Right atrium auricular region (tissue), 2 donors: Measurements from ENCODE around the gene ATP2B2. TPM values are rescaled to one million over a fixed set of nuclear protein-coding genes. Genes with fewer than 3 reads are reported as not detected.

Experiments used
- DNase-seq: peaks from one replicate; pipeline ENCODE4 v3.0.0-alpha.2; 2019; ENCODE audit warnings: low spot score
- H3K27ac ChIP-seq, 2 donors: fragments of 200-600 bp; sonication (generic); 1 replicate in 1 of 2; 2 replicates in 1 of 2; pipeline ENCODE4 v1.5.1; 2016 to 2019
- H3K27me3 ChIP-seq, 2 donors: fragments of 200-600 bp; sonication (generic); one replicate each; pipeline versions ENCODE4 v1.5.1 to v1.6.0; 2017 to 2019
- H3K36me3 ChIP-seq: fragments of 200-600 bp; sonication (generic); one replicate; pipeline ENCODE4 v1.5.1; 2016
- H3K4me1 ChIP-seq, 2 donors: fragments of 200-600 bp; sonication (generic); one replicate each; pipeline versions ENCODE4 v1.5.1 to v1.6.0; 2017 to 2019
- H3K4me3 ChIP-seq, 2 donors: fragments of 200-600 bp; sonication (generic); 1 replicate in 1 of 2; 2 replicates in 1 of 2; pipeline ENCODE4 v1.5.1; 2017 to 2019; ENCODE audit warnings: mild to moderate bottlenecking in 1 of 2, moderate library complexity in 1 of 2
- H3K9me3 ChIP-seq, 2 donors: fragments of 200-600 bp; sonication (generic); one replicate each; pipeline ENCODE4 v1.5.1; 2019
- total RNA-seq, 2 donors: library from RNA; depleted of rRNA; stranded (reverse); fragments of >200 nt; gene quantifications; one replicate each; pipeline ENCODE4 v1.1.0, GENCODE V29; 2016
- TF ChIP-seq, protein P1 (sequence below), 2 donors: fragments of 200-600 bp; sonication (generic); IDR thresholded peaks; one replicate each; pipeline ENCODE4 v1.5.1; 2019; ENCODE audit warnings: antibody characterized with exemption in 2 of 2

The ATP2B2 gene
- total RNA-seq, 2 donors from 2014 or later: 0.12 to 0.15 TPM

DNA sequence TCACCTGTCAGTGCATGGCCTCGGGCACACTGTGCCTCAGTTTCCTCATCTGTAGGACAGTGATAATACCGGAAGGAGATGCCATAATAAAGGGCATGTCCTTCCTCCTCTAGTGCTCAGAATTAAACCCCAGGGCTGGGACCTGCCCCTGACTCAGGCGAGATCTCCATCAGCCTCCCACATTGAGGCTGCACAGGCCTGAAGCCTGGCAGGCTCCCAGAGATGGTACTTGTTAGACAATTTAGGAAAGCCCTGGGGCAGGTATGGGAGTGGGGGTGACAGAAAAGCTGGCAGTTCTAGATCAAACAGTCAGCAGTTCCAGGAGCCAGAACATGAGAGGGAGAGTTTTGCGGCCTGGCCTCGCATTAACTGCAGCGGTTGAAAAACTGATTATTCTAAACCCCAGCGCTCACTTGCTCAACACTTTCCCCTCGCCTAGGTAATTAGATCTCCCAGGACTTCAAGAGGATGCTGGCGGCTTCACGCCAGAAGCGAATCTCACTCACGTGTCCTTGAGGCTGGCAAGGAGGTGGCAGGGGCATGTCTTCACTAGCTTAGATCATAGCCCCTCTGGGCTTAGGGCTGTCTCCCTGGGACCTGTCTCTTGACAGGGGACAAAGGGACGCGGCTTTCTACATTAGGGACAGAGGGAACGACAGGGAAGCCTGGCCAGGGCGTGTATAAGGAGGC lies 73.1 kb downstream of the ATP2B2 start:
- Histone ChIP-seq H3K36me3 (no peaks in the 10 kb centered on the region), H3K27ac (no peak overlapping the region), H3K9me3 (no peaks in the 10 kb centered on the region), H3K27me3 (no peaks in the 10 kb centered on the region), H3K4me3 (no peak overlapping the region), H3K4me1 (no peaks in the 10 kb centered on the region)
- DNase-seq: no peak
- TF ChIP-seq, protein P1, sequence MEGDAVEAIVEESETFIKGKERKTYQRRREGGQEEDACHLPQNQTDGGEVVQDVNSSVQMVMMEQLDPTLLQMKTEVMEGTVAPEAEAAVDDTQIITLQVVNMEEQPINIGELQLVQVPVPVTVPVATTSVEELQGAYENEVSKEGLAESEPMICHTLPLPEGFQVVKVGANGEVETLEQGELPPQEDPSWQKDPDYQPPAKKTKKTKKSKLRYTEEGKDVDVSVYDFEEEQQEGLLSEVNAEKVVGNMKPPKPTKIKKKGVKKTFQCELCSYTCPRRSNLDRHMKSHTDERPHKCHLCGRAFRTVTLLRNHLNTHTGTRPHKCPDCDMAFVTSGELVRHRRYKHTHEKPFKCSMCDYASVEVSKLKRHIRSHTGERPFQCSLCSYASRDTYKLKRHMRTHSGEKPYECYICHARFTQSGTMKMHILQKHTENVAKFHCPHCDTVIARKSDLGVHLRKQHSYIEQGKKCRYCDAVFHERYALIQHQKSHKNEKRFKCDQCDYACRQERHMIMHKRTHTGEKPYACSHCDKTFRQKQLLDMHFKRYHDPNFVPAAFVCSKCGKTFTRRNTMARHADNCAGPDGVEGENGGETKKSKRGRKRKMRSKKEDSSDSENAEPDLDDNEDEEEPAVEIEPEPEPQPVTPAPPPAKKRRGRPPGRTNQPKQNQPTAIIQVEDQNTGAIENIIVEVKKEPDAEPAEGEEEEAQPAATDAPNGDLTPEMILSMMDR (IDR thresholded peaks at IDR 0.05): no peak

DNA sequence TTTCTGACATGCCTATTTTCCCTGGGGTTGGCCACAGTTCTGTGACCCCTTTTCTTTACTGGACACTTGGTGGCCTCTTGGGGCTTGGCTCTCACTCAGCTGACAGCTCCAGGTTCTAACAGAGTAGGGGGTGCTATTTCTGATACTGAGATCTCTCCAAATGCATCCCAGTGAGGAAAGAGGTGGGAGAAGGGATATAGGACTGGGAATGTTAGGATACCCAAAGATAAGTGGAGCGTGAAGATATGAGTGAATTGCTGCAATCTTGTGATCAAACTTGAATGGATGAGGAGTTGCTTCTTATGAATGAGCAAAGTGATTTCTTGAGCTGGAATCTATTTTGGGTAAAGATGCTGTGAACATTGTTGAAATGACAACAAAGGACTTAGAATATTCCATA lies 74.6 kb downstream of the ATP2B2 start:
- Histone ChIP-seq H3K36me3 (no peaks in the 10 kb centered on the region), H3K4me3 (no peak overlapping the region), H3K9me3 (no peaks in the 10 kb centered on the region), H3K27me3 (no peaks in the 10 kb centered on the region), H3K27ac (no peak overlapping the region), H3K4me1 (no peaks in the 10 kb centered on the region)
- no peak for DNase-seq
- TF ChIP-seq, protein P1 (IDR thresholded peaks at IDR 0.05): no peak

DNA sequence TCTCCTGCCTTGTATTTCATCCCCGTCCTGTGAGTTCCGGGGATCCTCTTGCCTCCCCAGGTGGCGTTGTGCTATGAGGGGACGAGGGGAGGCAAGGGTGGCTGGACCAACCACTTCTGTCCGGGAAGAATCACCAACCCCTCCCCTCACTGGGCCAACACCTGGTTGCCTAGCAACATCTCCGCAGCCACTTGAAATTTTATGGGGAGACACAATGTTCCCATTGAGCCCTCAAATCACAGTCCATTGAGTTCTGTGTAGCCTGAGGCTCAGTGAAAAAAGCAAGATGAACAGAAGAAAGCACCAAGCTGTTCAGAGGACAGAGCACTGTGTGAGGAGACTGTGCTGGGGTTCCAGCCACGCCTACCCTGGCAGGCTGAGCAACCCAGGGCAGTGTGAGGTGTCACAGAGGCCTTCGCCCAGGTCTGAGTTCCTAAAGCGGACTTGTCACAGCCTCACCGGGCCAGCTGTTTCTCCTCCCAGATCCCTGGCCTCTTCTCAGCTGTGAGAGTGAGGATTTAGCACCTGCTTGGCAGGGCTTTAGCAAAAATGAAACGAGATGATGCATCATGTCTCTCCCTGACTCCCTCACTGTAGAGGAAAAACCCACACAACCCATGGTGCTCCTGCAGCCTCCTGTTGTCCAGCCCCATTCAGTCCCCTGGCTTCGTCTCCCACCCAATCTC lies 76.8 kb downstream of the ATP2B2 start:
- Histone ChIP-seq H3K27ac (no peak overlapping the region), H3K36me3 (no peaks in the 10 kb centered on the region), H3K27me3 (no peaks in the 10 kb centered on the region), H3K4me3 (no peak overlapping the region), H3K9me3 (no peaks in the 10 kb centered on the region), H3K4me1 (no peaks in the 10 kb centered on the region)
- DNase-seq: no peak
- TF ChIP-seq, protein P1 (IDR thresholded peaks at IDR 0.05): no peak

DNA sequence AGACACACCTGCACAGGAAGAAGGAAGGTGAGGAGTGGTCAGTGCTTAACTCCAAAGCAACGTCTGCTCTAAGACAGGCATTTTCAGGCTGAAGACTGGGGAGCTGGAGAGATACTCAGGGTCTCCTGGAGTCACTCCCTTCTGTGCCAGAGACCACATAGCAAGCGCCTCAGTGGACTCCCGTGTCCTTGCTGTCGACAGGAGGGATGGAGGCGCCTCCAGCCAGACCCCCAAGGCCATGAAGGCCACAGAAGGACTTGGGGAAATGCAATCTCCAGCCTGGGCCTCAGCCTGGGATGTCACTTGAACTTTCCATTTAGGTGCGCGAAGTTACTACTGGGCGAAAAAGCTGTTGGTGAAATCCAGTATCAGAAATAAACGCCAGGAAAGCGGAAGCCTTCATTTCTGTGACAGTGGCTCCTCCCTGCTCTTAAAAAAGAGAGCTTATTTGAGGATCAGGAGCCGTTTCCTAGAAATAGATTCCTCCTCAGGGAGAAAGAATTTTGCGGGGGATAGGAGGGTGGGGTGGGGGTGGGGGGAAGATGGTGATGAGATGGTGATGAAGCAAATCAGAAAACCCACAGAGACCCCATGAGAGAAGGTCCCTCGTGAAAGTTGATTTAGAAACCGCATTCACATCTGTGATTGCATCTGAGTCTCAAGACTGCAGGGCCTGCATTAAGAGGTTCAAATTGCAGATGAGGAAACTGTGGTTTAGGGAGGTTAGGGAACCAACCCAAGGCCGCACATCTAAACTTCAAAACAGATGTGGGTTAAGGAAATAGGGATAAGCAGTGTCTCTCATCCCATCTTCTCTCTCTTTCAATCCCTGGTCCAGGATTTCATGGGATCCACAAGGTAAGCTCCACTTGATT lies 78.8 kb downstream of the ATP2B2 start:
- Histone ChIP-seq H3K9me3 (no peaks in the 10 kb centered on the region), H3K4me3 (no peak overlapping the region), H3K36me3 (no peaks in the 10 kb centered on the region), H3K4me1 (no peaks in the 10 kb centered on the region), H3K27me3 (no peaks in the 10 kb centered on the region), H3K27ac (no peak overlapping the region)
- TF ChIP-seq, protein P1 (IDR thresholded peaks at IDR 0.05): no peak
- no peak for DNase-seq

DNA sequence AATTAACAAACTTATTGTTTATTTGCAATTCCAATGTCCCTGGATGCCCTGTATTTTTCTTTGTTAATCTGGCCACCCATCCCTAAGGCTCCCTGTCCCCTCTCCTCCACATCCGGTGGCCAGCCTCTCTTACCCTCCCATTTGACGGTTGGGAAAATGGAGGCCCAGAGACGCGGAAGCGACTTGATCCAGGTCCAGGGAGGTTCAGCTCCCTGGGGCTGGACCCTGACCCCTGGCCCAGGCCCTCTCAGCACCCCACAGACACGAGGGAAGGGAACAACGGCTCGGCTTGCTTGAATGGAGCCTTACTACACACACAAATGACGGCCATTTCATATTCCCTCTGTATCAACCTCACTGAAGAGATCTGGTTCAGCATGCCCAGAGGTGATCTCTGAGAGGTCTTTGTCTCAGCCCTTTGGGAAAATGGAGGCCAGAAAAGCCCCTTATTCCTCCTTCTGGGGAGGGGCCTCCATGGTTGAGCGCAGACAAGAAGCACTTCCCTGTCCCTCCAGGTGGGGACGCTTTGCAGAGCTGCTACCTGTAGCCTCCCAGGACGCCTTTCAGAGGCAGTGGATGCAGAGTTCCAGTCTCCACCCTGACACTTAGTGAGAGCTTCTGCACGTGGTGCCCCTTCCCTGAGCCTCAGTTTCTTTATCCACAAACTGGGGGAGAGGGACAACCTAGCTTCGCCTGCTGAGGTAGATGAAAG lies 82.1 kb downstream of the ATP2B2 start:
- H3K4me1 ChIP-seq: no peaks in the 10 kb centered on the region
- H3K9me3 ChIP-seq: no peaks in the 10 kb centered on the region
- TF ChIP-seq, protein P1 (IDR thresholded peaks at IDR 0.05): no peak
- no peak for DNase-seq
- H3K27me3 ChIP-seq: no peaks in the 10 kb centered on the region
- H3K4me3 ChIP-seq: no peak overlapping the region
- no peak overlapping the region for H3K27ac ChIP-seq
- no peaks in the 10 kb centered on the region for H3K36me3 ChIP-seq
